ENCODE data around the gene IQSEC3.

Gene IQSEC3

DNA sequence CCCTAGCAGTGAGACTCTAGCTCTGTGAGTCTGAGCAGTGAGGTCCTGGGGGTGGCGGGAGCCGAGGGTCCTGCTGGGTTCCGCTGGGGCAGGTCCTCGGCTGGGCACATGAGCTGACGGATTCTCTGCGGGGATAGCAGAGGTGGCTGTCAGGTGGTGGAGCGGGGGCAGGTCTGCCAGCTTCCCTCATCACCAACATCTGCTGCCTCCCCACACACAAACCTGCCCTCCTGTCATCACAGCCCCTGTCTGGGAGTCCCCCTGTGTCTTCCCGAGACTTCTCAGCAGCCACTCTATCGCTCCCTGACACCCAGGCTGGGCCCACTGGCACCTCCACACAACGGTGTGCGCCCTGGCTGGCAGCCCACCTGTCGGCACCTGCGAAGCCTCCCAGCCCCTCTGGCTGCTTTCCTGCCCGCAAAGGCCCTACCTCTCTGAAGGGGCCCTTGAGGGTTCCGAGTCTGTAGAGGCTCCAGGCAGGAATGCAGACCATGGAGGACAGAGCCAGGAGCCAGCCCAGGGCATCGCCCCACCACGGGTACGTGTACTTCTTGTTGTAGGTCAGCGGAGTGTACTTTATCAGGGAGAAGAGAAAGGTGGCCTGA lies 154.5 kb downstream of the IQSEC3 start:
- DNase-seq: no peak

DNA sequence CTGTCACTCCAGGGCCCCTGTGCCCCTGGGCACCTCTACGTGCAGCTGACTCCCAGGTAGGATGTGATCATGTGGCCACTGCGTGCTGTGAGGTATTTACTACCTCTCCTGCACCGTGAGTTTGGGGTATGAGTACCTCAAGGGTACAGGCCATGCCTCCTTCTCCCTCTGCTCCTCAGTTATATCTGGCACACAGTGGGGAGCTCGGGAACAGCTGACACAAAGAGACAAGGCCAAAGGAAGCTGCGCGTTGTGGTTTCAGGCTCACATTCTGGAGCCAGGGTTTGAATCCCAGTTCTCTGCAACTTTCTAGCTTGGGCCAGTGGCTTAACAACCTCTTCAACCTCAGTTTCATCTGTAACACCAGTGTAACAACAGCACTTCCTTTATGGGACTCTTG lies 155.2 kb downstream of the IQSEC3 start:
- DNase-seq: no peak

DNA sequence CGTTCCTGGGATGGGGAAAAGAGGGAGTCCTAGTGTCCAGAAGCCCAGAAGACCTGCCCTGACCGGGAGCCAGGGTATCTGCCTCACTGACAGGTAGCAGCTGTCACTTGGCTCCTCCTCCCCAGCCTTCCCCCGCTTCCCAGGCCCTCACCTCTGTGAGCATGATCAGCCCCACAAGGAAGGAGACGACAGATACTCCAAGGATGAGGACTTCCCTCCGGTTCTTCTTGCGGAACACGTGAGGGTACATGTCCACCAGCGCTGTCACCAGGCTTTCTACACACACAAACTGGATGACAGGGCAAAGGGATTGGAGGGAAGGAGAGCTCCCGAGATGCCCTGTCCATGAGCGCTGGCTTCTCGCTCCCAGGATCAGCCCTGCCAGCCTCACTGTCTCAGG lies 157.3 kb downstream of the IQSEC3 start:
- no peak for DNase-seq

DNA sequence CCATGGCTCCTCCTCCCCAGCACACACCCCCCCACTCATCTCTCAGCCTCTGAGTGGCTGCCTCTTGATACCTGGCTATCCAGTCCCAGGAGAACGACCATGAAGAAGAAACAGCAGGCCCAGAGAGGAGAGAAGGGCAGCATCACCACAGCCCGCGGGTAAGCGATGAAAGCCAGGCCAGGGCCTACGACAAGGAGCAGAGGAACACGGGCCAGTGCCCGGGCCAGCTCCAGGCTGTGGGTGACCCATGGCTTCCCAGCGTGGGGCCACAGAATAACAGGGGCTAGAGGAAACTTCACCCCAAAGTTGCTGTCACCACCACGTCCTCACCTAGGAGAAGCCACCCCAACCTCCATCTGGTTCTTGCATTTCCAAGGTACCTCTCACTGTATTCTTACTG lies 157.8 kb downstream of the IQSEC3 start:
- DNase-seq: no peak

DNA sequence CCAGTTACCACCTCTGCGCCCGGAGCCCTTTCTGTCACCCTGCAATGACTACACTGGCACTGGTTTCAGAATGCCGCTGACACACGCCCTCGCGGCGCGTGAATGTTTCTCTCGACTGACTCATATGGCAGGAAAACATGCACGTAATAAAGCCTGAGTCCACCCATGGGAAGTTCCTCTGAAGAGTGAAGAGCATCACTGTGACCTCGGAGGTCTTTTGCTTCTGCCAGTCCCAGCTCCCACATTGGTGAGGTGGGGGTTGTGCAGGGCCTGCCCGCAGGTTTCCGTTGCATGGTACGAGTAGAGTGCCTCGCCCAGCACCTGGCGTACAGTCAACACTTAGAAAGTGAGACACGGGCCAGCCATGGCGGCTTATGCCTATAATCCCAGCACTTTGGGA lies 158.4 kb downstream of the IQSEC3 start:
- no peak for DNase-seq

DNA sequence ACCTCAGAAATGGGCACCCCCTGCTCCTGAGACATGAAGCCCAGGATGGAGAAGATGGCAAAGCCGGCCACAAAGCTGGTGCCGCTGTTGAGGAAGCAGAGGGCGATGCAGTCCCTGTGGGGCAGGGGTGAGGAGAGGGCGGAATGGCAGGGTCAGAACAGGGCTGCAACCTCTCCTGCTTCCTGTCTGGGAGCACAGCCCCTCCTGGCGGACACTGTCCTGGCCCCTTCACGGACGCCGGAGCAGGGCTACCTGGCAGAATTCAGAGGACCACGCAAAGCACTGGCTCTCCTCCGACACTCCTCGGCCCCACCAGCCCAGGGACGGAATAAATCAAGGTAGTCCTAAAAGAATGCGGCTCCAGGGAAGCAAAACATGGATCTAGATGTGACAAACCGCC lies 159.8 kb downstream of the IQSEC3 start:
- no peak for DNase-seq

DNA sequence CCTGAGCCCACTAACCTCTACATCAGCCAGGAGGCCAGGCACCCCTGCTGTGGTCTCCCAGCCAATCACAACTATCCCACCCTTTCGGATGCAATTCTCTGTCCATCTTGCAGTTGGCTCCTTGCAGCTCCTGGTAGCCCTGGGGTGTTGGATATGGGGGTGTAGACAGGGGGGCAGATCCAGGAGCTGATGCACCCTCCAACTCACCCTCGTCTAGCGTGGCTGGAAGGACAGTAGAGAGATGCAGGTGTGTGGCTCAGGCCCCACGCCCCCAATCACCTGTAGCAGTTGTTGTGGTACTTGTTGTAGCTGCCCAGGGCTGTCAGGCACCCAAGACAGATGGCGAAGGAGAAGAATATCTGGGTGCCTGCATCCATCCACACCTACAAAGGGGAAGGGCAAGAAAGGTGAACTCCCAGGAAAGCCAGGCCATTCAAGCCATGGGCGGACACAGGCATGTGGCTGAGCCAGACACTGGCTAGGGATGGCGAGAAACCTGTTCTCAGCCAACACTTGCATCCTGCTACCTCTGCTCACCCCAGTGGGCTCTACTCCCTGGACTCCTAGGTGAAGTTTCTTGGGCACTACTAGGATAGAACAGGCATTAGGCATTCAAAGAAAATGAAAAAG lies 160.8 kb downstream of the IQSEC3 start:
- no peak for DNase-seq
